ENCODE data around the gene GBGT1.

GBGT1 gene

GRCh38 chr9:133160742-133161546 is 2.8 kb downstream of the GBGT1 start:
- no peak for DNase-seq

- DNase-seq: no peak
These were observed 5.0 kb downstream of the GBGT1 start for GRCh38 chr9:133158695-133159094.

DNA sequence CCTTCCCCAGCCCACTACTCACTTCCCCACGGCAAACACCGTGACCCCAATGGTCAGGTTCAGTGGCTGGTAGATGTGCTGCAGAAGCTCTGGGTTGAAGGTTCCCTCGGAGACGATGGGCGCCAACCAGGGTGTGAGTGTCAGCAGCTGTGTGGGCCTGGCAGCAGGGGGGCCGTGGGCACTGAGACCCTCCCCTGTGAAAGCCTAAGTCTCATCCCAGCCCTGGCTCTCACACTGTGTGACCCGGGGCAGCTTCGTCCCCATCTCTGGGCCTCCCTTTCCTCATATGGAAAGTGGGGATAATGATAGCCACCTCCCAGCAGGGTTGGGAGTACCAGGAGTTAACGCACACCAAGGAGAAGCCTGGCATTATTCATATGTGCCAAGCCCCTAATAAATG is 8.6 kb downstream of the GBGT1 start:
- no peak for DNase-seq

- DNase-seq: no peak
These were observed 9.4 kb downstream of the GBGT1 start for GRCh38 chr9:133154097-133154989.

DNA sequence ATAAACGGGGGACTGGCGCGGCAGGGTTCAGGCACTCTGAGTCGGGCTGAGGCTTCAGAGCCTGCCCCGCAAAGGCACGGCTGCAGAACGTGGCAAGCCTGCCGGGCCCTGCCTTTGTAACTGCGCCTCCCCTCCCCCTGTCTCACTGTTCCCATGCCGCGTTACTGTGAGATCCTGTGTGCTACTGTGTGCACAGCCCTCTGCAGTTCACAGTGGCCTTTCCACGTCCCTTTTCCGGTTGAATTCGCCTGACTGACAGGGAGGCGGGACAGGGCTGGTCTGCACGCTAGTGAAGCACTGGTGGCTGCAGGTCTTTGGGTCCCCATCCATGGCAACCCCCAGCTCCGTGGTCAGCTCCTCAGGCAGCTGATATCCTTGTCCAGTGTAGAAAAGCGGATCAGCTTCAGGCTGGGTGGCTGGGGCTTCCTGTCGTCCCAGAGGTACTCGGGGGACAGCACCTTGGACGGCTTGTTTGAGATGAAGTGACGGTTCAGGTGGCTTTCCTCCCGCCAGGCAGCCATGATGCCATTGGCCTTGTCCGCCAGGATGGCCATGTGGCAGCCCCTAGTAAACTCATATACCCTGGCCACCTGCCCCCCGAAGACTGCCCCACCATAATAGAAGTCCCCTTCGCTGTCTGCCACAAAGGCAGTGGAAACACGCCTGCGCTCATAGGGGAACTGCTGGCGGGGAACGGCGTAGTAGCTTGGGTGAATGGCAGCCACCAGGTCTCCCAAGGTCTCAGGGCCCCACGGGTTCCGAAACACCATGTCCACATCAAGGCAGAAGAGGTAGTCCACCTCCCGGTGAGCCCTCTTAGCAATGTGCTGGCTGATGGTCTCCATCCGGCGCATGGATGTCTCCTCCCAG is 10.3 kb downstream of the GBGT1 start:
- DNase-seq: no peak

GRCh38 chr9:133151601-133152525 is 11.9 kb downstream of the GBGT1 start:
- DNase-seq: no peak

- DNase-seq: no peak
These were observed 12.7 kb downstream of the GBGT1 start for GRCh38 chr9:133151041-133151440.

GRCh38 chr9:133149130-133150015 is 14.3 kb downstream of the GBGT1 start:
- peak; percentile 47 for DNase-seq

DNA sequence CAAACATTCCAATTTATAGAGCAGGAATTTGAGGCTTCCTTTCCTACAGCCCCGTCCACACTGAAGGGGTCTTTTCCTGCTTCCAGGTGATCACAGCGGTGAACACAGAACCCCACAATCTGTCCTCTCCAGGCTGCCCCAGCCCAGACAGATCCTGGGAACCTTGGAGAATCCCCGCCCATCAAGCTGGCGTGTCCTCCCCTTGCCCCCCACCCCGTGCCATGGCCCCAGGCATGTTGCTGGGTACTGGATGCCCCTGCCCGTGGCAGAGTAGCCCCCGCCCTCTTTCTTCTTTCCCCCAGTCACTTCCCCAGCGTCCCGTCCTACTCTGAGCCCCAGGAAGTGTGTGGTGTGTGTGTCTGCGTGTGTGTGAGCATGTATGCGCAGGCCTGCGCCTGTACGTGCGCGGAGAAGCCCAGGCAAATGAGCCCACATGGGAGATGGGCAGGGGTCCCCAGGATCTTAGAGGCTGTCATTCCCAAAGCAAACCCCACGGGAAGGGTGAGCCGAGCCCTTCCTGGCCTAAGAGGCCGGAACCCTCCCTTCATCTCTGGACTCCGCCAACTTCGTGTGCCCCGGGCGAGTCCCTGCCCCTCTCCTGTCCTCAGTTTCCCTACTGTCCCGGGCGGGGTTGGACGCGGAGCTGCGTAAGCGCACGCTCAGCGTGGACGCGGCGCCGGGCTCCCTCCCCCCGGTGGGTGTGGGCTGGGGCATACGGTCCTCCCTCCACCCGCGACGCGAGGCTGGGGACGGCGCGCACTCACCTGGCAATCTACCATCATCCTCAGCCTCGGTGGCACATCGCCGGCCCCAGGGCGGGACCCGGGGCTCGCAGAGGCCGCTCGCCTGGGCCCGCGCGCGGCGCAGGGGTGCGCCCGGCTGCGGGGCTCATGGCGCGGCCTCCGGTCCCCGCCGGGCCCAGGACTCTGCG is 15.2 kb downstream of the GBGT1 start:
- no peak for DNase-seq

DNA sequence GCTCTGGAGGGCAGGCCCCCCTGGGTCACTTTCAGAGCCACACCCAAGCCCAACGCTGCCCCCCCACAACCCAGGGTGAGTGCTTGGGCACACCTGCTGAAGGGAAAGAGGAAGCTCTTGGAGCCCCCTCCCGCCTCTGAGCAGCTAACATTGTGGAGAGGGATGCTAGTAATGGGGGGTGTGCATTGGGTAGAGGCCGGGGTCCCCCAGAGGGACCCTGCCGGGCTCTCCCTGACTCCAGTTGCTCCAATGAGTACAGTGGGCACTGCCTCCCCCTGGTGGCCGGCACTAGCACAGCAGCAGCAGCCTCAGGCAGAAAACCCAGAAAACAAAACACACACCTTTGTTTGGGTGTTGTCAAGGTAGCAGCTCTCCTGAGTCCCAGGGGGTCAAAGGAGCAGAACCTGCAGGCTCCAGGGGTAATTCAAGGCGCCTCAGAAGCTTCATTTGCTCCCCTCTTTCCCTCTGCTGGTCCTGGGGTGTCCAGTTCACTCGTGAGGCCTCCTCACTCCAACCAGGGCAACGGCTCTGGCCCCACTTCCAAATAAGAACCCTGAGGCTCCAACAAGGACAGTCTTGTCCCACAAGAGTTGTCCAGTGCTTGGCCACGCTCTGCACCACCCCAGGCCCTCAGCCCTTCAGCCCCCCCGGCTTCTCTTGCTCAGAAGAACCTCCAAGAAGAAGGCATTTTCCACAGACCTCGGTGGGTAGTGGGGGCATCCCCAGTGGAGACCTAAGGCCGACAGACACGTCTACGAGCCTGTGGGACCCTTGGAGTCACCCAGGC is 16.1 kb downstream of the GBGT1 start:
- no peak for DNase-seq

GRCh38 chr9:133146746-133147411 is 16.8 kb downstream of the GBGT1 start:
- DNase-seq: no peak

DNA sequence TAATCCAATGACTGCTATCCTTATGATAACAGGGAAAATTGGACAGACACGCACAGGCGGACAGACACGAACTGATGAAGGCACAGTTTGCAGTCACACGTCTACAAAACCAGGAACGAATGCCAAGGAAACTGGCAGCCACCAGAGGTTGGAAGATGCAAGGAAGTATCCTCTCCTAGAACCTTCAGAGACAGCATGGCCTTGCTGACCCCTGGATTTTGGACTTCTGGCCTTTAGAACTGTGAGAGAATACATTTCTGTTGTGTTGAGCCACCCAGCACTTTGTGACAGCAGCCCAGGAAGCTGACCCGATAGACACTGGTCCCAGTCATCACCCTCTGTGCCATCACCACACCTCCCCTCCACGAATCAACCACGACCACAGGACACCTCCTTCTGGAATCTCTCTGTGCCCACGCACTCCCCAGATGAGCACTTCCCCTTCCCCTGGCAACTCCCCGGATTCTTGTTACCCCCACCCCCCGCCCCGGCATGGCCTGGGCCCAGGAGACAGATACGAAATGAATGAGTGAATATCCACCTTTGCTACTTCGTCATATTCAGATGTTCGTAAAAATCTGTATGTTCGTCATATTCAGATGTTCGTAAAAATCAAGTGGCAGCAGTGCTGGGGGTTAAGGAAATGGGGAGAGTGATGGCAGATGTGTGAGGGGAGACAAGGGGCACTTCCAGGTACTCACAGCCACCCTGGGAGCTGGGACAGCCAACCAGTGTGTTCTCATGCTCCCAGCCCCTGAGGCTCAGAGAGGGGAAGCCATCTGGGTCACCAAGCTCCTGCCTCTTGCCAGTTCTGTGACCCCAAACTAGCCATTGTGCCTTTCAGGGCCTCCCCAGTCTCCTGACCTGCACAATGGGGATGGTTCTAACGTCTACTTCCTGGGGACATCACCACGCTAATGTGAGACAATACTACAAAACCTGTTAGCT is 18.5 kb downstream of the GBGT1 start:
- no peak for DNase-seq

GRCh38 chr9:133144142-133144903 is 19.4 kb downstream of the GBGT1 start:
- no peak for DNase-seq

GRCh38 chr9:133143639-133144141 is 20.0 kb downstream of the GBGT1 start:
- DNase-seq: no peak

DNA sequence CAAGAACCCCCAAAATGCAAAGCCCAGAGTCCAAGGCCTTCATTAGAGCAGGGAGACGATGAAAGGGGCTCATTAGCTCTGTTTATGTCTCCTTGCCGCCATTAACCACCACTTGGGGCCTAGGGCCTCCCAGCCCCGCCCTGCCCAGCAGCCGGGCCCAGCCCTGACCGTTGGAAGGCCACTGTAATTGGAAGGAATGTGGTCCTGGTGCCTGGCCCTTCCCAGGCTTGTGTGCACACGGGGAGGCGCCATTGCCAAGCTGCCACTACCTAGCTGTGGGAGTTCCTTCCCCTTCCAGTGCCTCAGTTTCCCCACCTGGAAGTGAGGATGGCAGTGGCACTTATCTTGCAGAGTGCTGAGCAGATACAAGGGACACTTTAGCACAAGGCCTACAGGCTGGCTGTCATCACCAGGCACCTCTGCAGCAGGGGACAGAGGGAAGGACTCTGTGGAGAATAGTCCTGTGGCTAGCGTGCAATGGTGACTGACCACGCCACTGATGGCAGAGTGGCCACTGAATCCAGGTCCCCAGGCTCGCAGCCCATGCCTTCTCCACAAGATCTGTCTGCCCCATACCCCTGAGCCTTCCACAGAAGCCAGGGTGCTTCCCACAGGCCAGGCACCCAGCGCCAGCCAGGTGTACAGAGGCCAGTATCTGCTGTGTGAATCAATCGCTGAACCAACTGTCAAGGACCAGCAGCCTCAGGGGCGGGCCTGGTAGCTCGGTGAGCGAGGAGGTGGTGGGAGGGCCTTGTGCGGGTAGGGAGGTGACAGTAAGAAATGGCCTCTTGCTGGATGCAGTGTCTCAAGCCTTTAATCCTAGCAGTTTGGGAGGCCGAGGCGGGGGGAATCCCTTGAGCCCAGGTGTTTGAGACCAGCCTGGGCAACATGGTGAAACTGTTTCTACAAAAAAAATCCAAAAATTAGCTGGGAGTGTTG is 20.8 kb downstream of the GBGT1 start:
- DNase-seq: no peak
